ENCODE results near the gene DDX28.

DDX28 gene

GRCh38 chr16:68022728-68023537 is at the start of gene DDX28, which contains the start of gene DUS2:
TSS of gene DDX28 (minus strand) at chr16:68023232. CDS start at chr16:68023202, 30 bp downstream.
TSS of gene DUS2 (plus strand) at chr16:68023284. CDS start at chr16:68038024, 14,740 bp downstream.
- FAIRE-seq: no peak

- no peak for FAIRE-seq
Observed at GRCh38 chr16:68072038-68072695, 49.1 kb upstream of the DDX28 start.

GRCh38 chr16:68071518-68071901 is 48.5 kb upstream of the DDX28 start:
- FAIRE-seq: no peak

- FAIRE-seq: no peak
Observed at GRCh38 chr16:68070806-68071517, 47.9 kb upstream of the DDX28 start.

- FAIRE-seq: no peak
Observed at GRCh38 chr16:68070249-68070730, 47.3 kb upstream of the DDX28 start.

- FAIRE-seq: no peak
Observed at GRCh38 chr16:68069511-68070248, 46.6 kb upstream of the DDX28 start.

- FAIRE-seq: no peak
Observed at GRCh38 chr16:68068926-68069325, 45.9 kb upstream of the DDX28 start.

- FAIRE-seq: no peak
Observed at GRCh38 chr16:68066763-68067162, 43.7 kb upstream of the DDX28 start.

GRCh38 chr16:68065716-68066305 is 42.8 kb upstream of the DDX28 start:
- no peak for FAIRE-seq

GRCh38 chr16:68064791-68065365 is 41.8 kb upstream of the DDX28 start:
- no peak for FAIRE-seq

GRCh38 chr16:68062910-68063393 is 39.9 kb upstream of the DDX28 start:
- FAIRE-seq: no peak

GRCh38 chr16:68061396-68061795 is 38.4 kb upstream of the DDX28 start:
- no peak for FAIRE-seq

GRCh38 chr16:68059804-68060203 is 36.8 kb upstream of the DDX28 start:
- FAIRE-seq: no peak

GRCh38 chr16:68055395-68055794 is 32.4 kb upstream of the DDX28 start:
- no peak for FAIRE-seq

GRCh38 chr16:68049449-68049848 is 26.4 kb upstream of the DDX28 start:
- FAIRE-seq: no peak

GRCh38 chr16:68047987-68048386 is 25.0 kb upstream of the DDX28 start:
- no peak for FAIRE-seq

- FAIRE-seq: no peak
Observed at GRCh38 chr16:68046106-68046505, 23.1 kb upstream of the DDX28 start.

GRCh38 chr16:68041783-68042182 is 18.8 kb upstream of the DDX28 start:
- no peak for FAIRE-seq

- FAIRE-seq: no peak
Observed at GRCh38 chr16:68040506-68041288, 17.7 kb upstream of the DDX28 start.

GRCh38 chr16:68037841-68038597 is 15.0 kb upstream of the DDX28 start:
- no peak for FAIRE-seq
